ENCODE results near the gene CACNA1F. TPM values are rescaled to one million over a fixed set of nuclear protein-coding genes. Genes with fewer than 3 reads are reported as not detected.
A peak's percentile ranks its signal among the peaks of the same experiment; 100 is the strongest.

The CACNA1F gene
- total RNA-seq, 1 experiment from 2014 or later, result not detected

DNA sequence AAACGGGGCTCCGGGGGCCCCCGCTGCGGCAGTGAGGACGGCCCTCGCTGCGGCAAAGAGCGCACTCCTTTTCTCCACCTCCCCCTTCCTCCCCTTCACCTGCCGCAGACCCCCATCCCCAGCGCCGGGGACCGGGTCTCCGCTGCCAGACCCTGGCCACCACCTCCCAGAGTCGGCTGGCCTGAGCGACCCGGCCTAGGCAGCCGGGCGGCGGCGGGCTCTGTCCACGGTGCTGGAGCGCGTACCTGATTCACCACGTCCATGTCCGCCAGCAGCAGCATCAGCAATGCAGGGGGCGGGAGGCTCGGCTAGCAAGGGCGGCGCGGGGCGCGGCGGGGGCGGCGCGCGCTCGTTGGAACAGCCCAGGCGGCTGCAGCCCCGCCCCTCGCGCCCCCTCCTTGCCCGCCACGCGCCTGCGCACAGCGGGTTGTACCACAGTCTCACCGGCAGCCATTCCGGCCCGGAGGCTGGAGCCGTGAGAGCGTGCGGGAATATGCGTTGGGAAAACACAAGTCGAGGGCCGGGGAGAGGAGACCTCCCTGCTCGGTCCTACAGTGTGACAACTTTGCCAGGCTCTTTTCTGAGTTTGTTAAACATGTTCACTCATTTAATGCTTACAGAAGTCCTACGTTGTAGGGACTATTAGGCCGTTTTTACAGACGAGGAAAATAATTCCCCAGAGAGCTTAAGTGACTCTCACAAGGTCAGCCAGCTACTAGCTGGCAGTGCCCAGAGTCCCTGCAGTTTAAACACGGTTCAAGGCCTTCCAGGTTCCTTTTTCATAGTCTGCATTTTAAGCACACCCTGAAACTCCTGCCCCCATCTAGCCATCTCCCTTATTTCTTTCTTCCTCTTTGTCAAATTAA lies 33.0 kb downstream of the CACNA1F start, which contains the start of gene SYP:
Gene SYP, minus strand, starts transcription at position 288 of the 866 bp plus-strand sequence. Its CDS starts 7 bp downstream, at position 281.
- peak; percentile 94 for ATAC-seq
- CTCF ChIA-PET, result no interaction called here
- no TSS peak for BruUV-seq (replicated peaks)
- Histone ChIP-seq H3K36me3 (ENCODE audit: control insufficient read depth, insufficient read depth, low read length) (no peaks in the 10 kb centered on the region), H3K27ac (ENCODE audit: low read length) (peak within 1 kb of the TSS; percentile 86), H3K27me3 (ENCODE audit: control insufficient read depth, insufficient read depth, low read length) (no peaks in the 10 kb centered on the region), H3K9me3 (ENCODE audit: control insufficient read depth, insufficient read depth, low read depth, low read length) (no peaks in the 10 kb centered on the region), H3K4me3 (ENCODE audit: low read depth in 2 of 2, low read length in 2 of 2) (peak within 1 kb of the TSS; percentile 53 to 59), H3K4me1 (ENCODE audit: control insufficient read depth, insufficient read depth, low read length) (peaks cover 7% of the 10 kb centered on the region; the same call in 1 of the 2 replicates)
- in situ Hi-C loops (cut with HindIII; ENCODE audit: low pct_unique_long_range_greater_than_20kb, low sequenced_read_pairs) (no loop called here), intact Hi-C loops (cut with micrococcal nuclease; ENCODE audit: unreplicated experiment) (no loop called here)
- TF ChIP-seq TCF7L2 (IDR thresholded peaks at IDR 0.05; ENCODE audit: low read depth, low read length) (no peak), SIN3A (IDR thresholded peaks at IDR 0.05; ENCODE audit: borderline replicate concordance, insufficient read depth, low read depth, low read length) (no peak; the same call in 1 of the 2 replicates), POLR2AphosphoS5 (IDR thresholded peaks at IDR 0.05; ENCODE audit: low read depth, low read length) (peak; percentile 91)
- TF ChIP-seq, protein P1, sequence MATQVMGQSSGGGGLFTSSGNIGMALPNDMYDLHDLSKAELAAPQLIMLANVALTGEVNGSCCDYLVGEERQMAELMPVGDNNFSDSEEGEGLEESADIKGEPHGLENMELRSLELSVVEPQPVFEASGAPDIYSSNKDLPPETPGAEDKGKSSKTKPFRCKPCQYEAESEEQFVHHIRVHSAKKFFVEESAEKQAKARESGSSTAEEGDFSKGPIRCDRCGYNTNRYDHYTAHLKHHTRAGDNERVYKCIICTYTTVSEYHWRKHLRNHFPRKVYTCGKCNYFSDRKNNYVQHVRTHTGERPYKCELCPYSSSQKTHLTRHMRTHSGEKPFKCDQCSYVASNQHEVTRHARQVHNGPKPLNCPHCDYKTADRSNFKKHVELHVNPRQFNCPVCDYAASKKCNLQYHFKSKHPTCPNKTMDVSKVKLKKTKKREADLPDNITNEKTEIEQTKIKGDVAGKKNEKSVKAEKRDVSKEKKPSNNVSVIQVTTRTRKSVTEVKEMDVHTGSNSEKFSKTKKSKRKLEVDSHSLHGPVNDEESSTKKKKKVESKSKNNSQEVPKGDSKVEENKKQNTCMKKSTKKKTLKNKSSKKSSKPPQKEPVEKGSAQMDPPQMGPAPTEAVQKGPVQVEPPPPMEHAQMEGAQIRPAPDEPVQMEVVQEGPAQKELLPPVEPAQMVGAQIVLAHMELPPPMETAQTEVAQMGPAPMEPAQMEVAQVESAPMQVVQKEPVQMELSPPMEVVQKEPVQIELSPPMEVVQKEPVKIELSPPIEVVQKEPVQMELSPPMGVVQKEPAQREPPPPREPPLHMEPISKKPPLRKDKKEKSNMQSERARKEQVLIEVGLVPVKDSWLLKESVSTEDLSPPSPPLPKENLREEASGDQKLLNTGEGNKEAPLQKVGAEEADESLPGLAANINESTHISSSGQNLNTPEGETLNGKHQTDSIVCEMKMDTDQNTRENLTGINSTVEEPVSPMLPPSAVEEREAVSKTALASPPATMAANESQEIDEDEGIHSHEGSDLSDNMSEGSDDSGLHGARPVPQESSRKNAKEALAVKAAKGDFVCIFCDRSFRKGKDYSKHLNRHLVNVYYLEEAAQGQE (IDR thresholded peaks at IDR 0.05; ENCODE audit: insufficient read depth in 1 of 2, low read depth in 2 of 2, low read length in 1 of 2), result peak; percentile 93 to 98
- TF ChIP-seq, protein P2, sequence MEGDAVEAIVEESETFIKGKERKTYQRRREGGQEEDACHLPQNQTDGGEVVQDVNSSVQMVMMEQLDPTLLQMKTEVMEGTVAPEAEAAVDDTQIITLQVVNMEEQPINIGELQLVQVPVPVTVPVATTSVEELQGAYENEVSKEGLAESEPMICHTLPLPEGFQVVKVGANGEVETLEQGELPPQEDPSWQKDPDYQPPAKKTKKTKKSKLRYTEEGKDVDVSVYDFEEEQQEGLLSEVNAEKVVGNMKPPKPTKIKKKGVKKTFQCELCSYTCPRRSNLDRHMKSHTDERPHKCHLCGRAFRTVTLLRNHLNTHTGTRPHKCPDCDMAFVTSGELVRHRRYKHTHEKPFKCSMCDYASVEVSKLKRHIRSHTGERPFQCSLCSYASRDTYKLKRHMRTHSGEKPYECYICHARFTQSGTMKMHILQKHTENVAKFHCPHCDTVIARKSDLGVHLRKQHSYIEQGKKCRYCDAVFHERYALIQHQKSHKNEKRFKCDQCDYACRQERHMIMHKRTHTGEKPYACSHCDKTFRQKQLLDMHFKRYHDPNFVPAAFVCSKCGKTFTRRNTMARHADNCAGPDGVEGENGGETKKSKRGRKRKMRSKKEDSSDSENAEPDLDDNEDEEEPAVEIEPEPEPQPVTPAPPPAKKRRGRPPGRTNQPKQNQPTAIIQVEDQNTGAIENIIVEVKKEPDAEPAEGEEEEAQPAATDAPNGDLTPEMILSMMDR (IDR thresholded peaks at IDR 0.05), result no peak
- DNase-seq (ENCODE audit: low read depth, low spot score), result no peak
- POLR2A ChIA-PET, result interaction anchor here (0.6 to 1.1 kb wide), 2 partner anchors 8 to 10 kb away, joined by 3 to 4 read pairs; no protein-coding TSS in a partner anchor

DNA sequence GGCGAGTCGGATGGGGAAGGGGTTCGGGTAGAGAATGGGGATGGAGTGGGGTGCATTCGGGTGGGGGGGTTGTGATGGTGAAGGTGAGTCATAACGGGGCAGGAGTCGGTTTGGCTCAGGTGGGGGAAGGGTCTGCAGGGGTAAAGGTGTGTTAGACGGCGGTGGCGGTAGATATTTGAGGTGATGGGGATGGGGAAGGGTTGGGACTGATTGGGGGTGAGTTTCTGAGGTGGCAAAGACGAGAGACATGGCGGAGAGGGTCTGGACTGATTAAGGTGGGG lies 33.9 kb downstream of the CACNA1F start:
- no peak overlapping the region for H3K27ac ChIP-seq (ENCODE audit: low read length)

More for the DNA sequence above, 33.9 kb downstream of the CACNA1F start:
- H3K27me3 ChIP-seq (ENCODE audit: control insufficient read depth, insufficient read depth, low read length), result no peaks in the 10 kb centered on the region
- H3K4me3 ChIP-seq (ENCODE audit: low read depth in 2 of 2, low read length in 2 of 2), result peak overlapping the region; percentile 50 to 53; a peak in 3 of 4 replicates
- no peaks in the 10 kb centered on the region for H3K36me3 ChIP-seq (ENCODE audit: control insufficient read depth, insufficient read depth, low read length)
- no peak for DNase-seq (ENCODE audit: low read depth, low spot score)
- ChIA-PET CTCF (no interaction called here), POLR2A (no interaction called here)
- intact Hi-C loops (cut with micrococcal nuclease; ENCODE audit: unreplicated experiment), result no loop called here
- H3K9me3 ChIP-seq (ENCODE audit: control insufficient read depth, insufficient read depth, low read depth, low read length), result no peaks in the 10 kb centered on the region
- in situ Hi-C loops (cut with HindIII; ENCODE audit: low pct_unique_long_range_greater_than_20kb, low sequenced_read_pairs), result no loop called here
- TF ChIP-seq, protein P2 (IDR thresholded peaks at IDR 0.05), result no peak
- TF ChIP-seq, protein P1 (IDR thresholded peaks at IDR 0.05; ENCODE audit: insufficient read depth in 1 of 2, low read depth in 2 of 2, low read length in 1 of 2), result no peak
- no peak for TF ChIP-seq TCF7L2 (IDR thresholded peaks at IDR 0.05; ENCODE audit: low read depth, low read length)
- no peak for TF ChIP-seq POLR2AphosphoS5 (IDR thresholded peaks at IDR 0.05; ENCODE audit: low read depth, low read length)
- TF ChIP-seq SIN3A (IDR thresholded peaks at IDR 0.05; ENCODE audit: borderline replicate concordance, insufficient read depth, low read depth, low read length), result no peak
- BruUV-seq (replicated peaks), result no TSS peak
- no peak for ATAC-seq
- H3K4me1 ChIP-seq (ENCODE audit: control insufficient read depth, insufficient read depth, low read length), result peaks cover 7% of the 10 kb centered on the region; the same call in 1 of the 2 replicates
